CD4-positive, alpha-beta T cell treated with Interleukin-6 at 100 ng/mL for 8 hours (primary cell): ENCODE data around the gene PPP1CA.

ENCODE experiments used
- DNase-seq: peaks from one replicate; pipeline ENCODE4 v3.0.0-alpha.2; 2020; ENCODE audit warnings: mixed read lengths, low spot score

The PPP1CA gene

DNA sequence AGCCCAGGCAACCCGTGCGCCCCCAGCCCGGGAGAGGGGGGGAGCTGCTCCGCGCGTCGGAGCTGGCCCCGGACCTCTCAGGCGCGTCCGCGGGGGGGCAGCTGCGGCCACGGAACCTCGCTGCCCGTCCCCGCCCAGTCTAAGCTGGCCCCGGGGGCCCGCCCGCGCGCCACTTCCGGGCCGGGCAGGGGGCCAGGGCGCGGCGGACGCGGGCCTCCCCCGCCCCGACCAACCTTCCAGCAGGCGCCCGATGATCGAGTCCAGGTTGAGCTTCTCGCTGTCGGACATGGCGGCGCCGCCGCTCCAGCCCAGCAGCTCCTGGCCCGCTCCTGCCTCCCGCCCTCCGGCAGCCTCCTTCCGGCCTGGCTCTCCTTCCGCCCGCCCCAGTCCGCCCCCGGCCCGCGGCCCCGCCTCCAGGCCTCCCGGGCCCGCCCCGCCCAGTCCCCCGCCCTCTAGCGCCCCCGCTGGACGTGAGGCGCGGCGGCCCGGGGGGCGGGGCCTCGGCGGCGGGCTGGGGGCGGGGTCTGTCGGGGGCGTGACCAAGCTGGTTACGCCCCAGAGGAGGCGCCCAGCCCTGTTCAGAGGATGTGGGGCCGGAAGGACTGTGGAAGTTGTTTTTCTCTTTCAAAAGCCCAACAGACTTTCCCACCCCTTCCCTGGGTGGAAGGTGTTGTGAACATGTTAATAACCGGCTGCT, at the start of gene PPP1CA:
Gene PPP1CA (minus strand): TSS at position 364 of the 697 bp plus-strand sequence. CDS start 76 bp downstream, at position 288.
- peak; percentile 90 for DNase-seq

DNA sequence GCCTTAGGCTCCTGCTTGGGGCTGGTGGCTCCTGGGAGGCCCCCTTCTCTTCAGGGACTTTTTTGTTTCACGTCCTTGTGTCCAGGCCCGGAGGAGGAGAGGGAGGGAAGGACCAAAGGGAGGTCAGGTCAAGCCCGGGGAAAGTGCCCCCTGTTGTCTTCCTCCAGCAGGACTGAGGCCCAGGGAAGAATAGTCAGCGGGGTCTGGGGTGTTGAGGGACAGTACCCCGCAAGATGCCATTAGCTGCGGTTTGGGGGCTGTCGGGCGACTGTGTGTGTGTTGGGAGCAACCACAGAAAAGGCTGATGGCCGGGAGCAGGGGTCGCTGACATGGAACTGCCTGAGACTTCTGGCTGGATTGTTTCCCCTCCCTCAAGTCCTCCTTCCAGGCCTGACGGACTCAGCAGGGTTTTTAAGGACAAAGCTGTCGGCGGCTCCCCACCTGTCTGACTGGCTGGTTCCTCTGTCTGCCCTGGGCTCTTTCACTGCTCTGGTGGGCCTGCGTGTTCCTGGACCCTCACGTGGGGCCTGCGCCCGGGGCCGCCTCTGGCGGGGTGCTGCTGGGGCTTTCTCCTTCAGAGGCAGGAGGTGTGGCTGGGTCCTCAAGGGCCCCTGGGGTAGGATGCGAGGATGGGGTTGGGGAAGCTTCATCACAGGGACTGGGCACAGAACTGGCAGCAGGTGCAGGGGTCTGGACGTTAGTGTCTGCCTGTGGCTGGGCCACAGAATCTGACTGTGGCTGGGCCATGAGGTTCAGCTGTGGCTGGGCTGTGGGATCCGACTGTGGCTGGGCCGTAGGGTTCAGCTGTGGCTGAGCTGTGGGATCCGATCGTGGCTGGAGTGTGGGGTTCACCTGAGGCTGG, 49.4 kb upstream of the PPP1CA start:
- no peak for DNase-seq

DNA sequence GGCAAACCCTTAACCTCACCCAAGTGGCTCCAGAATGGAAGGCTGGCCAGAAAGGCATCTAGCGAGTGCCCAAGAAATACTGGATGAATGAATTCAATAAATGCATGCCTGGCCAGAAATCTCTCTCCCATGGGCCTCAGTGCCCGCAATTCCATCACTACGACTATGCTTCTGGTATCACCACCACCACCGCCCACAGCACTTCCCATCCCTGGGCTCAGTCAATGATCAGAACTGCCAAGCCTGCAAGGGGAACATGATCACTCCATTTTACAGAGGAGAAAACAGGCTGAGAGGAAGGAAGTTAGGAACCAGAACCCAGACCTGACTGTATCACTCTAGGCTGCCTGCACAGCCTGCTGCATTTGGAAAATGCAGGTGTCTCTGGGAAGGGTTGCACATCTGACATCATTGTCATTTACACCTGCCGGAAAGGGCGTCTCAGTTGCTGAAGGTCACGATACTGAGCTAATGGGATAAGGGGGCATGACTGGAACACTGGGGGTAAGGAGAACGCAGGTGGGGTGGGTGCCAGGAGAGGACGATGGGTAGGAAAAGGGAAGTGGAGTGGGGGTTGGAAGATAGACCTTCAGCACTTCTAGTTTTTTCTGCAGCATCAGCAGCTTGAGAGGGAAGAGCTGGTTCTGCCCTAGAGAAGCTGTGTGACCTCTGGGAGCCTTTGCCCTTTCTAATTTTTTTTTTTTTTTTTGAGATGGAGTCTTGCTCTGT, 47.6 kb upstream of the PPP1CA start:
- no peak for DNase-seq

DNA sequence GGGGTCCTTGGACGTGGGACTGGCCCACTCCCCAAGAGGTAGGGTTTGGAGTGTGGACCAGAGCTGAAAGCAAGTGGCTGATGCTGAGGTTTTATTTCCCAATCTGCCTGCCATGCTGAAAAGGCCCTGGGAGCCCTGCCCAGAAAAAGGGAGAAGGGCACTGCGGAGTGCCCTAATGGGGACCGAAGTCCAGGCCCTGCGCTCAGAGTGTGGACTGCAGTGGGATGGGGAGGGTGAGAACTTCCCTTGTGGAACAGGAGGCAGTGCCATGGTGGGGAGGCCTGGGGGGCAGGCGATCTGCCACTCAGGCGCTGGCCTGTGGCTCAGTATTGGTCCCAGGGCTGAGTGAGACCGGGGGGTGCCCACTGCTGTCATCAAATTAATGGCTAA, 46.6 kb upstream of the PPP1CA start:
- DNase-seq, result no peak

GRCh38 chr11:67445515-67445914, 43.9 kb upstream of the PPP1CA start:
- DNase-seq, result no peak

DNA sequence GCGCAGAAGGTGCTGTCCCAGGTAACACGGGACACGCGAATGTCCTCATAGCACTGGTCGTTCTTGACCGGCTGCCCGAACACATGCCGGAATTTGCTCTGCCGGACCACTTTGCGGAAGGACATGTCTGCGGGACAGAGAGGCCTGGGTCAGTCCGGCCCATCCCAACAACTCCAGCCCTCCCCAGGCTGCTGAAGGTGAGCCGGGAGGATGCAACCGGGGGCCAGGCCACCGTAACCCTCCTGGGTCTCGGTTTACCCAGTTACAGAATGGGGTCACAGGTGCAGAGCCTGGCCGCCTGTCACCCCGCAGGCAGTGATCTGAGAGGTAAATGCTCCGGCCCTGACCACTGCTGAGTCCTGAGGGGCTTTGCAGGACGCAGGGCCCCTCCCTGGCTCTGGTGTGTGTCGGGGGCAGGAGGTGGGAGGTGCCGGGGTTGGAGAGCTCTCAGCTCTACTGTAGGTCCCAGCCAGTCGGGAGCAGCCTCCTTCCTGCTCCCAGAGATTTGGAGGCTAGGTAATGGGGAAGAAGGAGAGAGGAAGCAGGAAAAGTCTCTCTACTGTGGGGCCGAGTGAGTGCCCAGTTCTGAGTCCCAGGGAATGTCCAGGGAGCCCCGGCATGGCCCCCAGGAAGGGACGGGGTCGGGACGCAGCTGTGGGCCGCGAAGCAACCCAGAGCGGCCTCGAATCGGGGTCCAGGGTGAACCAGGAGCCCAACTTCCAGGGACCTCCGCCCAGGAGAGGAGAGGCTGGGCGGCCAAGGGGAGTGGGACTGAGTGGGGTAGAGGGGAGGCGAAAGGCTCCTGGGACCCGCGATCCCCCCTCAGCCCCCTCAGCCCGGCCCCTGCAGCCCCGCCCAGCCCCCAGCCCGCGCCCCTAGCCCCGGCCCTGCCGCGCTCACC, 41.1 kb upstream of the PPP1CA start:
- DNase-seq, result no peak

GRCh38 chr11:67441731-67442351, 40.2 kb upstream of the PPP1CA start:
- no peak for DNase-seq

DNA sequence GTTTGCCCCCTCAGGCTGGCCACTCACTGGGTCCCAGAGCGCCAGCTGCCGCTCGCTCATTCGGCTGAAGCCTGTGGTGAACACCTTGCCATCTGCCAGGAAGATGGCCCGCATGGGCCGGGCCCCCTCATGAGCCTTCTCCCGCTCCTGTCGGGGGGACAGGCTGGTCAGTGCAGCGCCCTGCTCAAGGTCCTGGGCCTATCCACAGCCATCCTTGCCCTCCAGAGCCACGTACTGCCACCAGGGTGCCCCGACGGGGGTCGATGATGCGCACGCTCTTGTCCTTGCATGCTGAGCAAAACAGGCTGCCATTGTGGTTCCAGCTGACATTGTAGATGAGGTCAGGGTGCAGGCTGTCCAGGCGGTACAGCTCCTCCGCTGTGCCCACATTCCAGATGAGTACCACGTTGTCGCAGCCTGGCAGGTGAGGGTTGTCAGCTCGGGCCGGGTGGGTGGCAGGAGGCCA, 39.5 kb upstream of the PPP1CA start:
- no peak for DNase-seq

DNA sequence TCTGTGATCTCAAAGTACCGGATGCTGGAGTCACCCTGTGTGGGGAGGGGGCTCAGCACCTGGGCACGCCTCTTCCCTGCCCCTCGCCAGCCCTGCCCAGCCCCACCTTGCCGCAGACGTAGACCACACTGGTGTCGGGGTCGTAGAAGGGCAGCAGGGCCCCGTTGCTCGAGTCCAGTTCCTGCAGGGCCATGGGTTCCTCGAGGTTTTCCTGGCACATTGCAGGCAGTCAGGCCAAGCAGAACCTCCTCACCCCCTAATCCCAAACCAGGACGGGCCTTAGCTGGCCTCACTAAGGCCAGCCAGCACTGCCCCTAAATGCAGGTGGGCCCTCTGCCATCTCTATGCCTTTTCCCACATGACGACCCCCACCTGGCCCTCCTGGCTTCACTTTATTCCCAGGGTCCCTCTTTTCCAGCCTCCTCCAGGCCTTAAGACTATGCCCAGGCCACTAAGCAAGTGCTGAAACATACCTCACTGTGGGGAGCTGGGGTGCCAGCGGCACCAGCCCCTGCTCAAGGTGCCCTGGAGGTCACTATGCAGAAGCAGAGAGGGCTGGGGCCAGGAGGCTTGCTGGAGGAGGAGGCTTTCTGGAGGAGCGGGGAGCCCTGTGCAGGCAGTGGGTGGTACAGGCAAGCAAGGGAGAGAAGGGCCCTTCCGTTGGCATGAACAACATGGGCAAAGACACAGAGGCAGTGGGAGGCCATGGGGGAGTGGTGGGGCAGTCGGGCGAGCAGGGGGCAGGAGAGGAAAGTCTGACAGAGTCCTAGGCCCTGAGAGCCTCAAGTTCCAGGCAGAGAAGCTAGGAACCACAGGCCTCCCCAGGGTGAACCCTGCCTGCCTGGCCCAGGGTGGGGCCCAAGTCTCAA, 38.8 kb upstream of the PPP1CA start:
- peak; percentile 43 for DNase-seq

GRCh38 chr11:67439321-67440228, 37.9 kb upstream of the PPP1CA start:
- no peak for DNase-seq

DNA sequence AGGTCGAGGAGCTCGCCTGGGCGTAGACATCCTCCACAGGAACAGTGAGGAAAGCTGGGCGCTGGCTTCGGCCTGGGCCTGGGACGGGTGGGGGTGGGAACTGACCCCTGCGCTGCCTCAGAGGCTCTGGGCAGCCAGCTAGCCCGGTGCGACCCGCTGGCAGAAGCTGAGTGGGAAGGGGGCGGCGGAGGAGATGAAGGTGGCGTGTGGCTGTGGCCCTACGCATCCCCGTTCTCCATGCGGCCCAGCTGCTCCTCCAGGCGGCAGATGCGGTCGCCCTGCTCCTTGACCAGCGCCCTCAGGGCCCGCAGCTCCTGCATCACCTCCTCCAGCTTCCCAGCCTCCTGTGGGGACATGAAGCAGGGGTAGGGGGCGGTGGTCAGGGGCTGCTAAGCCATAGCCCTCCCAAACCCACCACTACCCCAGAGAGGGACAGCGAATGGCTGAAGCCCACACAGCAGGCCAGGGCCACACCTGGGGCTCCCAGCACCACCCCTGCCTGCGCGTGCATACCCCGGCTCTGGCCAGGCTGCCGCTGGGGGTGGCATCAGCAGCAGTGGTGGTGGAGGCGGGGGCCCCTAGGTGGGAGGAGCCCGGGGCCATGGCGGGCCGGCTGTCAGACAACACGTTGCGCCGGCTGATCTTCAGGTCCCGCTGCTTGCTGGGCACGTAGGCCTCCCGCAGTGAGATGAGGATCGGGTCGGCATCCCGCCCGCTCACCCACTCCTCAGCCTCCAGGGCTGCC, 36.7 kb upstream of the PPP1CA start:
- peak; percentile 74 for DNase-seq

GRCh38 chr11:67437809-67438157, 36.1 kb upstream of the PPP1CA start:
- DNase-seq, result no peak

DNA sequence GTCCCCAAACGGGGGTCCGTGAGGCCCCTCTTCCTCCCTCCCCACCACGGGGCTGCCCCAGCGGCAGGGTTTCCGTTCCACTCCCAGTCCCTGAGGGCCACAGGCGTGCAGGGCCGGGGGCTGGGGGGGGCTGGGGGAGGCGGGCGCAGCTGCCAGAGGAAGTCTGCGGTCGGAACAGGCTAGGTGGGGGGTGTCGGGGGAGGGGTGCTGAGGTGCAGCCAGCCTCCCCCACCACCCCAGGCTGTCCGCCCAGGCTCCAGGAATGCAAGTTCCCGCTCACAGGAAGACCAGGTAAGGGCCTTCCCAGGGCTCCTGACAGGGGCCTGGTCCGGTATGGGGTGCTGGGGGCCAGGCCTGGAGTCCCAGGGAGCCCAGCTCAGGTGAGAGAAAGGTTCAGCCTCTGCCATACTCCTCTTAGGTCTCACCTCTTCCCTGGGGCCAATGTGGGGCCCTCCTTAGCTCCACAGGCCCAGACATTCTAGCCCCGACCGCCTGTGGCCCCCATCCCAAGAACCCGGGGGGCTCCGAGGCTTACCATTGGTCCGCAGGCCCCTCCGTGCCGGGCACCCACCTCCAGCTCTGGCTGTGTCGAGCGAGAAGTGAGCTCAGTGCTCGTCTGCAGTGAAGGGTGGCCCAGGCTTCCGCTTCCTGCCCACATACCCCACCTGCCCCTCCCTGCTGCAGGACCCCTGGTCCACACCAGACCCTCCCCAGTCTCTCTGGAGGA, 35.6 kb upstream of the PPP1CA start, which contains the start of gene PTPRCAP:
Gene PTPRCAP (minus strand): TSS at position 601 of the 727 bp plus-strand sequence. CDS start 63 bp downstream, at position 538.
- DNase-seq, result peak; percentile 87

- DNase-seq, result peak; percentile 80
Observed at GRCh38 chr11:67436459-67437081, 34.9 kb upstream of the PPP1CA start.

DNA sequence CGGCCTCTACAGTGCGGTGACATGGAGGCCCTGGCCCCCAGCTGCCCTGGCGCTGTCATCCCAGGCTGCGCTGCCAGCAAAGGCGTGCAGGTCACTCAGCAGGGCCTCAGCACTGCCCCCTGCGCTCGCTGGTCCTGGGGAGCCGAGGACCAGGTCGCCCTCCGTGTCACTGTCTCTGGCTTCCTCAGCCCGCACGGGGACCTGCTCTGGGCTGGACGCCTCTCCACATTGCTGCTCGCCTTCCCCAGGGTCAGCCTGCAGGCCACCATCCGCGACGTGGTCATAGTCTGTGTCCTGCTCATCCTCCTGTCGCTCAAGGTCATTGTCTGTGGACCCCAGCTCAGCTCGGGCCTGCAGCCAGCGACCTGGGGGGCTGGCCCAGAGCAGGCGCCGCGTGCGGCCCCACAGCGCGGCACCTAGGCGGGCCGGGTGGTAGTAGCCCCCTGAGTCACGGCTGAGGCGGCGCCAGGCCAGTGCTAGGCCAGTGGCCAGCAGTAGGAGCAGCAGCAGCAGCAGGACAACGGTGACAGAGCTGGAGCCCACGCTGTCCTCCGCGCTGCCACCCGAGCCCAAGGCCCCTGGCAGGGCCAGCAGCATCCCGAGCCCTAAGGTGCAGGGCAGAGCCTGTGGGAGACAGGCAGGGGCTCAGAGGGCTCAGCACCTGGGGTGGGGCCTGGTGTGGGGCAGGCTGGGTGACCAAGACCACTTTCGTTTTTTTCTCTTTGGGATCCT, 34.2 kb upstream of the PPP1CA start:
- no peak for DNase-seq

- no peak for DNase-seq
Observed at GRCh38 chr11:67435031-67435726, 33.5 kb upstream of the PPP1CA start.
